Activated T-cell treated with anti-CD3 and anti-CD28 coated beads, Interleukin-2, amount 50 U/mL, for 24 hours (primary cell): ENCODE results near the gene BCAN.

Source experiments
- DNase-seq: peaks from one replicate; pipeline ENCODE4 v3.0.0-alpha.2; 2020
- H3K27ac Mint-ChIP-seq: 2 replicates; pipeline ENCODE4 v1.8.0; 2020; ENCODE audit warnings: mild to moderate bottlenecking, mixed read lengths
- H3K27me3 Mint-ChIP-seq: 2 replicates; pipeline ENCODE4 v1.8.0; 2020; ENCODE audit warnings: mixed read lengths
- H3K36me3 Mint-ChIP-seq: 2 replicates; pipeline ENCODE4 v1.8.0; 2020; ENCODE audit warnings: low read depth, mixed read lengths
- H3K4me1 Mint-ChIP-seq: 2 replicates; pipeline ENCODE4 v1.8.0; 2020; ENCODE audit warnings: low read depth, mixed read lengths
- H3K4me3 Mint-ChIP-seq: 2 replicates; pipeline ENCODE4 v1.8.0; 2020; ENCODE audit warnings: mild to moderate bottlenecking, moderate library complexity, mixed read lengths
- H3K9me3 Mint-ChIP-seq: 2 replicates; pipeline ENCODE4 v1.8.0; 2020; ENCODE audit warnings: mixed read lengths

BCAN gene

GRCh38 chr1:156645056-156645455, 3.1 kb downstream of the BCAN start:
- no peaks in the 10 kb centered on the region for H3K9me3 Mint-ChIP-seq
- no peaks in the 10 kb centered on the region for H3K36me3 Mint-ChIP-seq
- no peak overlapping the region for H3K27ac Mint-ChIP-seq
- no peak overlapping the region for H3K4me3 Mint-ChIP-seq
- H3K27me3 Mint-ChIP-seq: peaks cover 88% of the 10 kb centered on the region
- H3K4me1 Mint-ChIP-seq: peaks cover 20% of the 10 kb centered on the region
- DNase-seq: no peak

GRCh38 chr1:156645666-156646065, 3.7 kb downstream of the BCAN start:
- H3K4me3 Mint-ChIP-seq: no peak overlapping the region
- no peak overlapping the region for H3K27ac Mint-ChIP-seq
- H3K4me1 Mint-ChIP-seq: peaks cover 20% of the 10 kb centered on the region
- H3K27me3 Mint-ChIP-seq: peaks cover 87% of the 10 kb centered on the region
- DNase-seq: no peak
- H3K36me3 Mint-ChIP-seq: no peaks in the 10 kb centered on the region
- no peaks in the 10 kb centered on the region for H3K9me3 Mint-ChIP-seq

DNA sequence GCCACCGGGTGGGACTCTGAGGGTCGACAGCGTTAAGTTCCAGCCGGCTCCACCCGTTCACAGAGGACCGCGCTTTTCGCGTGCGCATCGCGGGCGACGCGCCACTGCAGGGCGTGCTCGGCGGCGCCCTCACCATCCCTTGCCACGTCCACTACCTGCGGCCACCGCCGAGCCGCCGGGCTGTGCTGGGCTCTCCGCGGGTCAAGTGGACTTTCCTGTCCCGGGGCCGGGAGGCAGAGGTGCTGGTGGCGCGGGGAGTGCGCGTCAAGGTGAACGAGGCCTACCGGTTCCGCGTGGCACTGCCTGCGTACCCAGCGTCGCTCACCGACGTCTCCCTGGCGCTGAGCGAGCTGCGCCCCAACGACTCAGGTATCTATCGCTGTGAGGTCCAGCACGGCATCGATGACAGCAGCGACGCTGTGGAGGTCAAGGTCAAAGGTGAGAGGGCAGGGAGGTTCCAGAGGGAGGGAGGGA, 4.9 kb downstream of the BCAN start:
- no peak for DNase-seq
- Mint-ChIP-seq H3K27ac (no peak overlapping the region), H3K9me3 (no peaks in the 10 kb centered on the region), H3K36me3 (no peaks in the 10 kb centered on the region), H3K4me1 (peaks cover 13% of the 10 kb centered on the region), H3K4me3 (no peak overlapping the region), H3K27me3 (peaks cover 86% of the 10 kb centered on the region)

- Mint-ChIP-seq H3K4me1 (peaks cover 12% of the 10 kb centered on the region), H3K27ac (no peak overlapping the region), H3K27me3 (peaks cover 90% of the 10 kb centered on the region), H3K9me3 (no peaks in the 10 kb centered on the region), H3K36me3 (no peaks in the 10 kb centered on the region), H3K4me3 (no peak overlapping the region)
- DNase-seq: no peak
Observed at GRCh38 chr1:156647351-156647750, 5.4 kb downstream of the BCAN start.

DNA sequence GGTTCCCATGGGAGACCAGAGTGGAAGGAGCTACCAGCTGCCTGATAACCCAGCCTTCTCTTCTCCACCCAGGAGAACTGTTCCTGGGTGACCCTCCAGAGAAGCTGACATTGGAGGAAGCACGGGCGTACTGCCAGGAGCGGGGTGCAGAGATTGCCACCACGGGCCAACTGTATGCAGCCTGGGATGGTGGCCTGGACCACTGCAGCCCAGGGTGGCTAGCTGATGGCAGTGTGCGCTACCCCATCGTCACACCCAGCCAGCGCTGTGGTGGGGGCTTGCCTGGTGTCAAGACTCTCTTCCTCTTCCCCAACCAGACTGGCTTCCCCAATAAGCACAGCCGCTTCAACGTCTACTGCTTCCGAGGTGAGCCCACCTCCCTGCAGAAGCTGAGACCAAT, 6.6 kb downstream of the BCAN start:
- Mint-ChIP-seq H3K4me3 (no peak overlapping the region), H3K9me3 (no peaks in the 10 kb centered on the region), H3K36me3 (no peaks in the 10 kb centered on the region), H3K27me3 (peaks cover 90% of the 10 kb centered on the region), H3K27ac (no peak overlapping the region), H3K4me1 (peaks cover 4% of the 10 kb centered on the region)
- DNase-seq: no peak

GRCh38 chr1:156648951-156649350, 7.0 kb downstream of the BCAN start:
- Mint-ChIP-seq H3K4me3 (no peak overlapping the region), H3K36me3 (no peaks in the 10 kb centered on the region), H3K27ac (no peak overlapping the region), H3K27me3 (peaks cover 90% of the 10 kb centered on the region), H3K4me1 (no peaks in the 10 kb centered on the region), H3K9me3 (no peaks in the 10 kb centered on the region)
- no peak for DNase-seq

DNA sequence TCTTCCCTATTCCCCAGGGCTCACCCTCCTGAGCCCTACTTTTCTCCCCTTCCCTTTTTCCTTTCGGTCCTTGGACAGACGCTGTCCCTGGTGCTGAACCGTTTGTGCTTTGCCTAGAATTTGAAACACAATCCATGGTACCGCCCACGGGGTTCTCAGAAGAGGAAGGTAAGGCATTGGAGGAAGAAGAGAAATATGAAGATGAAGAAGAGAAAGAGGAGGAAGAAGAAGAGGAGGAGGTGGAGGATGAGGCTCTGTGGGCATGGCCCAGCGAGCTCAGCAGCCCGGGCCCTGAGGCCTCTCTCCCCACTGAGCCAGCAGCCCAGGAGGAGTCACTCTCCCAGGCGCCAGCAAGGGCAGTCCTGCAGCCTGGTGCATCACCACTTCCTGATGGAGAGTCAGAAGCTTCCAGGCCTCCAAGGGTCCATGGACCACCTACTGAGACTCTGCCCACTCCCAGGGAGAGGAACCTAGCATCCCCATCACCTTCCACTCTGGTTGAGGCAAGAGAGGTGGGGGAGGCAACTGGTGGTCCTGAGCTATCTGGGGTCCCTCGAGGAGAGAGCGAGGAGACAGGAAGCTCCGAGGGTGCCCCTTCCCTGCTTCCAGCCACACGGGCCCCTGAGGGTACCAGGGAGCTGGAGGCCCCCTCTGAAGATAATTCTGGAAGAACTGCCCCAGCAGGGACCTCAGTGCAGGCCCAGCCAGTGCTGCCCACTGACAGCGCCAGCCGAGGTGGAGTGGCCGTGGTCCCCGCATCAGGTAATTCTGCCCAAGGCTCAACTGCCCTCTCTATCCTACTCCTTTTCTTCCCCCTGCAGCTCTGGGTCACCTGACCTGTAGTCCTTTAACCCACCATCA, 10.4 kb downstream of the BCAN start:
- Mint-ChIP-seq H3K27me3 (peaks cover 92% of the 10 kb centered on the region), H3K4me1 (peaks cover 10% of the 10 kb centered on the region), H3K4me3 (no peak overlapping the region), H3K27ac (no peak overlapping the region), H3K36me3 (no peaks in the 10 kb centered on the region), H3K9me3 (no peaks in the 10 kb centered on the region)
- no peak for DNase-seq

DNA sequence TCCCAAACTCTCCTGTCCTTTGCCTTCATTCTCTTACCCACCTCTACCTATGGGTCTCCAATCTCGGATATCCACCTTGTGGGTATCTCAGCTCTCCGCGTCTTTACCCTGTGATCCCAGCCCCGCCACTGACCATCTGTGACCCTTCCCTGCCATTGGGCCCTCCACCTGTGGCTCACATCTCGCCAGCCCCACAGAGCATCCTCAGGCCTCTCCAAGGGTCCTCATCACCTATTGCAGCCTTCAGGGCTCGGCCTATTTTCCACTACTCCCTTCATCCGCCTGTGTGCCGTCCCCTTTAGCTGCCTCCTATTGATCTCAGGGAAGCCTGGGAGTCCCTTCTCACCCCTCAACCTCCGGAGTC, 11.1 kb downstream of the BCAN start:
- peaks cover 89% of the 10 kb centered on the region for H3K27me3 Mint-ChIP-seq
- H3K9me3 Mint-ChIP-seq: no peaks in the 10 kb centered on the region
- H3K36me3 Mint-ChIP-seq: no peaks in the 10 kb centered on the region
- H3K4me1 Mint-ChIP-seq: peaks cover 15% of the 10 kb centered on the region
- no peak for DNase-seq
- H3K4me3 Mint-ChIP-seq: no peak overlapping the region
- H3K27ac Mint-ChIP-seq: no peak overlapping the region

- Mint-ChIP-seq H3K36me3 (no peaks in the 10 kb centered on the region), H3K4me3 (no peak overlapping the region), H3K9me3 (no peaks in the 10 kb centered on the region), H3K27me3 (peaks cover 75% of the 10 kb centered on the region), H3K27ac (no peak overlapping the region), H3K4me1 (peaks cover 27% of the 10 kb centered on the region)
- DNase-seq: no peak
Observed at GRCh38 chr1:156654700-156655099, 12.8 kb downstream of the BCAN start.

GRCh38 chr1:156655151-156655903, 13.4 kb downstream of the BCAN start:
- no peaks in the 10 kb centered on the region for H3K36me3 Mint-ChIP-seq
- DNase-seq: no peak
- no peak overlapping the region for H3K27ac Mint-ChIP-seq
- H3K4me1 Mint-ChIP-seq: peaks cover 33% of the 10 kb centered on the region
- peaks cover 72% of the 10 kb centered on the region for H3K27me3 Mint-ChIP-seq
- no peak overlapping the region for H3K4me3 Mint-ChIP-seq
- no peaks in the 10 kb centered on the region for H3K9me3 Mint-ChIP-seq

DNA sequence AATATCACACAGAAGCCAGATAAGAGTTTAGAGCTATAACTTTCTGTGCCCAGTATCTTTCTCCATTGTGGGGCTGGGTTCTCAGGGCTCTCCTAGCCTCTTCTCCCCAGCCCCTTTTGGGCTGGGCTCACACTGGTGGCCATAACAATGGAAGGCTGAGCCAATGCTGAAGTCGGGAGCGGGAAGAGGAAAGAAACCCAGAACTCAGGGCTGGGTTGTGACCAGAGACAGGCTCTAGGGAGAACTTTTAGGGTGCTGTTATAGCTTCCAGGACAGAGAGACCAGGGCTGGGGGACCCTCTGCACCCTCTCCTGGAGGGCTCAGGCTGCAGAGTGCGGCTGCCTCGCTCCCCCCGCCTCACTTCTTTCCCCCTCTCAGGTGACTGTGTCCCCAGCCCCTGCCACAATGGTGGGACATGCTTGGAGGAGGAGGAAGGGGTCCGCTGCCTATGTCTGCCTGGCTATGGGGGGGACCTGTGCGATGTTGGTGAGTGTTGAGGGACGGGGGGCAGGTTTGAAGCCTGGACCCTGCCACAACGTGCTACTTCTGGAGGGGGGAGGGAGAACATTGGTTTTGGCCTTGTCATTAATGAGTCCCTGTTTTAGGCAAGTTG, 14.1 kb downstream of the BCAN start:
- peaks cover 66% of the 10 kb centered on the region for H3K27me3 Mint-ChIP-seq
- H3K27ac Mint-ChIP-seq: no peak overlapping the region
- H3K4me3 Mint-ChIP-seq: no peak overlapping the region
- peaks cover 39% of the 10 kb centered on the region for H3K4me1 Mint-ChIP-seq
- no peaks in the 10 kb centered on the region for H3K9me3 Mint-ChIP-seq
- DNase-seq: no peak
- H3K36me3 Mint-ChIP-seq: peaks cover 2% of the 10 kb centered on the region

DNA sequence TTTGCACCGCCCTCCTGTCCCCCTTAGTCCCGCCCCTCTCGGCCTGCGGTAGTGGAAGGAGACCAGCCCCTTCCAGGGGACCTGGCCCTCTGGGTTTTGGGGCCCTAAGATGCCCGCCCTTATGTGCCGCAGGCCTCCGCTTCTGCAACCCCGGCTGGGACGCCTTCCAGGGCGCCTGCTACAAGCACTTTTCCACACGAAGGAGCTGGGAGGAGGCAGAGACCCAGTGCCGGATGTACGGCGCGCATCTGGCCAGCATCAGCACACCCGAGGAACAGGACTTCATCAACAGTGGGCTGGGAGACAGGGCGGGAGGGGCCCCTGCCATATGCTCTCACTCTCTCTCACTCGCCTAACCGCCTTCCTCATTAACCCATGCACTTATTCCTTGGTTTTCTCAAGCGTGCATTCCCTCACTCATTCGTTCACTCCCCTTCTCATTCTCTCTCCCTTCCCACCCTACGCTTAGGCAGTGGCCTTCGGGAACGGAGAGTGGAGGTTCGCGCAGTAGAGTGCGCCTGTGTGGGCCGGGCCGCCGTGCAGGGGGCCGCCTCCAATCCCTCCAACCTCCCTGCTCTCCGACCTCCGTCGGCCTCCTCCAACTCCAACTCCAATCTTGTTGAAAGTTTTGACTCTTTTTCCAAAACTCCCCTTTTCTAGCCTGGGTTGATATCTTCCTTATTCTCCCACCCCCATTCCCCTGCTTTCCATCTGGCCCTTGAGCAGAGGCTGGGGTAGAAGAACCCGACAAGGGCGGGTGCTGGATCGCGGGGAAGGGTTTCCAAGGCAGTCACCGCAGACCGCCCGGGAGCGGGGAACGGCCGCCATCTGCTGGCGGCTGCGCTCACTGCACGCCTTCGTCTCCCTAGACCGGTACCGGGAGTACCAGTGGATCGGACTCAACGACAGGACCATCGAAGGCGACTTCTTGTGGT, 15.2 kb downstream of the BCAN start:
- peak; percentile 86 for DNase-seq
- Mint-ChIP-seq H3K4me1 (peaks cover 50% of the 10 kb centered on the region), H3K9me3 (no peaks in the 10 kb centered on the region), H3K27ac (no peak overlapping the region), H3K36me3 (peaks cover 4% of the 10 kb centered on the region), H3K4me3 (peak overlapping the region; percentile 70), H3K27me3 (peaks cover 57% of the 10 kb centered on the region)

DNA sequence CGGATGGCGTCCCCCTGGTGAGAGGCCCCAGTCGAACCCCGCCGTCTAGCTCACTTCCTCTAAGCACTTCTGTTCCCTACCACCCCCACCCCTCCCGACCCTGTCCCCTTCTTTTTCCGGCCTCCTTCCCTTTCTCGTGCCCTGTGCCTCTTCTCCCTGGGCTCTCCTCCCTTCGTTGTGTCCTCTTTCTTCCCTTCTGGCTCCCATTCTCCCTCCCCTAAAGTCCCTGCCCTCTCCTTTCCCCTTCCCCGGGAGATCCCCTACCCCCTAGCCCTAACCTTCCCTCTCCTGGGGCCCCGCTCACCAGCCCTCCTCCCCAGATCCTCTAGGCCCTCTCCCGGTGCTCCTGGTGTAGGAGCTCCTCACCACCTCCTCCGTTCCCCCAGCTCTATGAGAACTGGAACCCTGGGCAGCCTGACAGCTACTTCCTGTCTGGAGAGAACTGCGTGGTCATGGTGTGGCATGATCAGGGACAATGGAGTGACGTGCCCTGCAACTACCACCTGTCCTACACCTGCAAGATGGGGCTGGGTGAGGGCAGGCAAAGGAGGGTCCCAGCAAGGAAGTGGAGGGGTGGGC, 15.9 kb downstream of the BCAN start:
- Mint-ChIP-seq H3K36me3 (peaks cover 4% of the 10 kb centered on the region), H3K27ac (no peak overlapping the region), H3K4me3 (peak overlapping the region; percentile 70), H3K27me3 (peaks cover 50% of the 10 kb centered on the region), H3K9me3 (no peaks in the 10 kb centered on the region), H3K4me1 (peaks cover 55% of the 10 kb centered on the region)
- no peak for DNase-seq

DNA sequence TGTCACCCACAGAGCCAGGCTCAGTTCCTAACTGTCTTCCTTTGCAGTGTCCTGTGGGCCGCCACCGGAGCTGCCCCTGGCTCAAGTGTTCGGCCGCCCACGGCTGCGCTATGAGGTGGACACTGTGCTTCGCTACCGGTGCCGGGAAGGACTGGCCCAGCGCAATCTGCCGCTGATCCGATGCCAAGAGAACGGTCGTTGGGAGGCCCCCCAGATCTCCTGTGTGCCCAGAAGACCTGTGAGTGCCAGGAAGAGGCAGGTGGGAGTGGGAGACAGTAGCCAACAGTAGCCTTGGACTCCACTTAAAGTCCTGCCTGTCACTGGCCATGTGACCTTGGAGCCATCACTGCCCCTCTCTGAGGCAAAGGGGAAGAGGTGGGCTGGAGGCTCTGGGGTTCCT, 16.6 kb downstream of the BCAN start:
- Mint-ChIP-seq H3K36me3 (peaks cover 4% of the 10 kb centered on the region), H3K4me1 (peaks cover 57% of the 10 kb centered on the region), H3K4me3 (no peak overlapping the region), H3K9me3 (no peaks in the 10 kb centered on the region), H3K27ac (no peak overlapping the region), H3K27me3 (peaks cover 44% of the 10 kb centered on the region)
- DNase-seq: no peak
